ENCODE data around the gene SRP19. TPM values are rescaled to one million over a fixed set of nuclear protein-coding genes. Genes with fewer than 3 reads are reported as not detected.
A peak's percentile ranks its signal among the peaks of the same experiment; 100 is the strongest.

SRP19 gene
- total RNA-seq, 1 donor from 2014 or later = 73.5 TPM

- no peak for FAIRE-seq
- H2AFZ ChIP-seq (ENCODE audit: low read depth, low read length) = no peak overlapping the region
These were observed 12.8 kb upstream of the SRP19 start for GRCh38 chr5:112848116-112848811.

GRCh38 chr5:112849912-112850311 is 11.2 kb upstream of the SRP19 start:
- H3K79me2 ChIP-seq (ENCODE audit: insufficient read depth, low read length) = no peaks in the 10 kb centered on the region
- DNase-seq (ENCODE audit: low read depth) = no peak
- Mint-ChIP-seq H3K27ac (ENCODE audit: unreplicated experiment) (no peak overlapping the region), H3K9me3 (ENCODE audit: unreplicated experiment) (peaks cover 3% of the 10 kb centered on the region), H3K36me3 (ENCODE audit: low read depth, unreplicated experiment) (no peaks in the 10 kb centered on the region), H3K27me3 (ENCODE audit: low read depth, unreplicated experiment) (no peaks in the 10 kb centered on the region), H3K4me3 (ENCODE audit: unreplicated experiment) (no peak overlapping the region), H3K4me1 (ENCODE audit: low read depth, unreplicated experiment) (peaks cover 2% of the 10 kb centered on the region)
- peaks cover 2% of the 10 kb centered on the region for H3K27me3 ChIP-seq (ENCODE audit: insufficient read depth, low read length)
- H3K4me3 ChIP-seq (ENCODE audit: insufficient read depth, low read depth, low read length) = no peak overlapping the region
- TF ChIP-seq CTCF (IDR thresholded peaks at IDR 0.05; ENCODE audit: insufficient read depth, low read depth, low read length) = no peak
- no peak for TF ChIP-seq EZH2 (IDR thresholded peaks at IDR 0.05; ENCODE audit: insufficient read depth, low read length)
- no peaks in the 10 kb centered on the region for H3K4me1 ChIP-seq (ENCODE audit: insufficient read depth, low read length)
- no peak for FAIRE-seq
- no peaks in the 10 kb centered on the region for H4K20me1 ChIP-seq (ENCODE audit: insufficient read depth, low read length)
- H3K27ac ChIP-seq (ENCODE audit: low read depth, low read length) = no peak overlapping the region
- no peaks in the 10 kb centered on the region for H3K36me3 ChIP-seq (ENCODE audit: insufficient read depth, low read length)
- no peak overlapping the region for H3K4me2 ChIP-seq (ENCODE audit: low read length)
- no peak overlapping the region for H3K9ac ChIP-seq (ENCODE audit: low read length)
- no peak overlapping the region for H2AFZ ChIP-seq (ENCODE audit: low read depth, low read length)
- no peaks in the 10 kb centered on the region for H3K9me3 ChIP-seq (ENCODE audit: insufficient read depth, low read depth, low read length)

More at GRCh38 chr5:112848116-112848811, 12.8 kb upstream of the SRP19 start:
- Mint-ChIP-seq H3K27me3 (ENCODE audit: low read depth, unreplicated experiment) (no peaks in the 10 kb centered on the region), H3K4me3 (ENCODE audit: unreplicated experiment) (no peak overlapping the region), H3K27ac (ENCODE audit: unreplicated experiment) (peak overlapping the region; percentile 41), H3K36me3 (ENCODE audit: low read depth, unreplicated experiment) (no peaks in the 10 kb centered on the region), H3K4me1 (ENCODE audit: low read depth, unreplicated experiment) (peaks cover 2% of the 10 kb centered on the region), H3K9me3 (ENCODE audit: unreplicated experiment) (no peaks in the 10 kb centered on the region)
- Histone ChIP-seq H3K27me3 (ENCODE audit: insufficient read depth, low read length) (no peaks in the 10 kb centered on the region), H3K36me3 (ENCODE audit: insufficient read depth, low read length) (no peaks in the 10 kb centered on the region), H3K4me3 (ENCODE audit: insufficient read depth, low read depth, low read length) (no peak overlapping the region), H4K20me1 (ENCODE audit: insufficient read depth, low read length) (no peaks in the 10 kb centered on the region), H3K9ac (ENCODE audit: low read length) (no peak overlapping the region), H3K27ac (ENCODE audit: low read depth, low read length) (no peak overlapping the region), H3K4me2 (ENCODE audit: low read length) (peak overlapping the region; percentile 65), H3K4me1 (ENCODE audit: insufficient read depth, low read length) (no peaks in the 10 kb centered on the region), H3K79me2 (ENCODE audit: insufficient read depth, low read length) (no peaks in the 10 kb centered on the region), H3K9me3 (ENCODE audit: insufficient read depth, low read depth, low read length) (no peaks in the 10 kb centered on the region)
- TF ChIP-seq CTCF (IDR thresholded peaks at IDR 0.05; ENCODE audit: insufficient read depth, low read depth, low read length) = peak; percentile 60
- no peak for TF ChIP-seq EZH2 (IDR thresholded peaks at IDR 0.05; ENCODE audit: insufficient read depth, low read length)
- DNase-seq (ENCODE audit: low read depth) = peak; percentile 65

GRCh38 chr5:112854651-112855050 is 6.4 kb upstream of the SRP19 start:
- H3K4me3 Mint-ChIP-seq (ENCODE audit: unreplicated experiment) = no peak overlapping the region
- DNase-seq (ENCODE audit: low read depth) (no peak), FAIRE-seq (peak; percentile 56)
- H3K9ac ChIP-seq (ENCODE audit: low read length) = no peak overlapping the region
- H4K20me1 ChIP-seq (ENCODE audit: insufficient read depth, low read length) = no peaks in the 10 kb centered on the region
- no peaks in the 10 kb centered on the region for H3K4me1 ChIP-seq (ENCODE audit: insufficient read depth, low read length)
- H3K79me2 ChIP-seq (ENCODE audit: insufficient read depth, low read length) = no peaks in the 10 kb centered on the region
- no peak overlapping the region for H3K27ac ChIP-seq (ENCODE audit: low read depth, low read length)
- no peaks in the 10 kb centered on the region for H3K36me3 ChIP-seq (ENCODE audit: insufficient read depth, low read length)
- no peak overlapping the region for H3K27ac Mint-ChIP-seq (ENCODE audit: unreplicated experiment)
- H3K27me3 Mint-ChIP-seq (ENCODE audit: low read depth, unreplicated experiment) = no peaks in the 10 kb centered on the region
- no peak overlapping the region for H3K4me3 ChIP-seq (ENCODE audit: insufficient read depth, low read depth, low read length)
- H3K9me3 Mint-ChIP-seq (ENCODE audit: unreplicated experiment) = peaks cover 3% of the 10 kb centered on the region
- TF ChIP-seq EZH2 (IDR thresholded peaks at IDR 0.05; ENCODE audit: insufficient read depth, low read length) = no peak
- TF ChIP-seq CTCF (IDR thresholded peaks at IDR 0.05; ENCODE audit: insufficient read depth, low read depth, low read length) = no peak
- no peaks in the 10 kb centered on the region for H3K9me3 ChIP-seq (ENCODE audit: insufficient read depth, low read depth, low read length)
- H3K4me2 ChIP-seq (ENCODE audit: low read length) = no peak overlapping the region
- peaks cover 1% of the 10 kb centered on the region for H3K4me1 Mint-ChIP-seq (ENCODE audit: low read depth, unreplicated experiment)
- H3K27me3 ChIP-seq (ENCODE audit: insufficient read depth, low read length) = peaks cover 2% of the 10 kb centered on the region
- H3K36me3 Mint-ChIP-seq (ENCODE audit: low read depth, unreplicated experiment) = no peaks in the 10 kb centered on the region
- H2AFZ ChIP-seq (ENCODE audit: low read depth, low read length) = no peak overlapping the region
